AG10803 (cell line): ENCODE data around the gene PIH1D2.
A peak's percentile ranks its signal among the peaks of the same experiment; 100 is the strongest.

Experiments
- DNase-seq: peaks from one replicate; pipeline ENCODE4 v3.0.0; 2010; ENCODE audit warnings: low read depth
- H3K4me3 ChIP-seq: 2 replicates; pipeline ENCODE4 v1.5.1; 2011; ENCODE audit warnings: mild to moderate bottlenecking, low read length, control low read depth
- CTCF ChIP-seq: conservative IDR thresholded peaks from 2 replicates; pipeline ENCODE4 v1.5.1; 2011; ENCODE audit warnings: mild to moderate bottlenecking, low read length, control low read depth, inconsistent platforms

The PIH1D2 gene

GRCh38 chr11:112073941-112074811, at the start of gene PIH1D2, which contains the start of gene NKAPD1:
Gene PIH1D2, minus strand, starts transcription at chr11:112074017. Its CDS starts 843 bp downstream, at chr11:112073174.
Gene NKAPD1, plus strand, starts transcription at chr11:112074299. Its CDS starts 1,276 bp downstream, at chr11:112075575.
- peak within 1 kb of the TSS; percentile 90 for H3K4me3 ChIP-seq
- DNase-seq, result peak; percentile 88
- peak; percentile 23; the same call in 1 of the 2 replicates for TF ChIP-seq CTCF

GRCh38 chr11:112123129-112123528, 49.3 kb upstream of the PIH1D2 start:
- DNase-seq, result no peak
- TF ChIP-seq CTCF, result no peak
- no peak overlapping the region for H3K4me3 ChIP-seq

DNA sequence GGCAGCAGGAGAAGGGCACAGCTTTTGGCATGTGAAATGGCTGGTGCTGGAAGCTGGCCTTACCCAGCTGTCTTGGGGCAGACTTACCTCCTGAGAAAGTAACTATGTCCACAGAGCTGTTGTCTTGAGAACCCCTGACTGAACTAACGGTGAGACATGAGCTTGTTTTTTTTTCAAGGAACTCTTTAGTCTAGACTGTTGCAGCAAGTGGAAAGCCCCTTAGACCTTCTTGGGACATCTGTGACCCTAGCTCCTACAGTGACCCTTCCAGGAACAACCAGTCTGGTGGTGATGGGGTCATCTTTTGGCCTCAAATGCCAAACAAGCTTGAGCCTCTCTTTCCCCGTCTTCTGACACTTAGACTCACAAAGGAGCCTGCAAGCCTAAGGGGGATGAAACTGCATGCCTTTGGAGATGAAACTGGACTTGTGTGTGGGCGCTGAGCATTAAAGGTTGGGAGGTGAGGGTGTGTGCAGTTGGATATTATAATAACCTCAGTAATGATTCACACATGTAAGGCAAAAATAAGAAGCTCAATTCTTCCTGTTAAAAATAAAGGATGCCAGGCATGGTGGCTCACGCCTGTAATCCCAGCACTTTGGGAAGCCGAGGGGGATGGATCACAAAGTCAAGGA, 48.3 kb upstream of the PIH1D2 start:
- TF ChIP-seq CTCF, result no peak
- H3K4me3 ChIP-seq, result no peak overlapping the region
- no peak for DNase-seq

DNA sequence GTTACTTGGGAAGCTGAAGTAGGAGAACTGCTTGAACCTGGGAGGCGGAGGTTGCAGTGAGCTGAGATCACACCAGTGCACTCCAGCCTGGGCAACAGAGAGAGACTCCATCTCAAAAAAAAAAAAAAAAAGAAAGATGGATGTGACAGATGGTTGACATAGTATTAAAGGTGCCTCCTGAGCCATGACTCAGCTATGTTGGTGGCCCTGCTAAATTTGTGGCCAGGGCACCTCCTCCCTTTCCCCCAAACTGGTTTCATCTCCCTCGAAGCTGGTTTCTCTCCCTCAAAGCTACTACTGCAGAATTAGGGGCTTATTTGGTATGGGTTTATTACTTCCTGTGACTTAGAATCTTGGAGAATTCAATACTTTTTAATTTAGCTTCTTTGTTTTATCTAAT, 44.4 kb upstream of the PIH1D2 start:
- DNase-seq, result no peak
- H3K4me3 ChIP-seq, result no peak overlapping the region
- TF ChIP-seq CTCF, result no peak

DNA sequence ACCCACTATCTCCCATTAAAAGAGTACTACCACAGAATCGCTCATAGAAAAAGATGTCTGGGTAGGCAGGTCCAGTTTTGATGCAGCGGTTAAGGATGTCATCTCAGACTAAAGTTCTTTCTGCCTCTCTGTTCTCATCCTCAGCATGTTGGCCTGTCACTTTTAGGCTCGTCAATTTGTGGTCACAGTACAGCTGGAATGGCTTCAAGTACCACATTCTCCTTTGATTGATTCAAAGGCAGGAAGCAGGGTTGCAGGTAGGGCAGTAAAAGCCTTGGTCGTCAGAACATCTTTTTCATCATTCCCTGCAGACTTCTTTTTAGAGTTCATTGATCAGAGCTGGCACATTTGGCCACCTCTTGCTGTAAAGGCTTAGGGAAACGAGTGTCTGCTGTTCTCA, 41.6 kb upstream of the PIH1D2 start:
- no peak overlapping the region for H3K4me3 ChIP-seq
- TF ChIP-seq CTCF, result no peak

DNA sequence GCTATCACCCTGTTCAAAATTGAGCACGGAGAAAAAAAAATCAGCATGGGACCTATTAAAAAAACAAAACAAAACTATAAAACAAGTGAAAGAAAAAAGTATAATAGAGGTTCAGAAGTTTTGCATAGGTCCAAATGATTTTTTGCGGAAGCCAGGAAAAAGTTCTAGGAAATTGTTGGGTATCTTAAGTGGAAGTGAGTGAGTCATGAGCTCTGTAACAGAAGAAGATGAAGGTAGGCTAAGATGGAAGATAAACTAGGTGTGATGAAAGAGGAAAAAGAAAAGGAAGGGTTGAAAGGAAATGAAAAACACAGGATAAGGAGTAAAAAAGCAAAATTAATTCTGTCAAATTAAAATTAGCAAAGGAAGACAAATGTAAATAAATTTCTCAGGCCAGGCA, 40.6 kb upstream of the PIH1D2 start:
- DNase-seq, result no peak
- no peak for TF ChIP-seq CTCF

More for the DNA sequence above, 41.6 kb upstream of the PIH1D2 start:
- no peak for DNase-seq

More for the DNA sequence above, 40.6 kb upstream of the PIH1D2 start:
- no peak overlapping the region for H3K4me3 ChIP-seq
